ENCODE results near the gene ABCA2.

DNA sequence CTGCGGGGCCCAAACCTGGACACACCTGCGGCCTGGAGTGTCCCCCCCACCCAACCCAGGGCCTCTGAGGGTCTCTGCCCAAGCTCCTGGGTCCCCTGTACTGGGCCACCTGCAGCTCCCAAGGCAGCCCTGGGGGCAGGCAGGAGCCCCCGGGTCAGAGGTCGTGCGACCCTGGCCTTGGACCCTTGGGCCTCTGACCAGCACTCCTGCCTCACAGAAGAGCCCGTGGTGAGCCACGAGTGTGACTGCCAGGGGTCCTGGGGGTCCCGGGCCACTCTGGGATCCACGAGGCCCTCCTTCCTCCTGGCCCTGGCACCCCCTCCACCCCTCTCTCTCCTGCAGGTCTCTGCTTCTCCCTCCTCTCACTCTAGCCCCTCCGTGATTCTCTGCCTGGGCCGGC lies 55.7 kb downstream of the ABCA2 start:
- TF ChIP-seq, protein P1, sequence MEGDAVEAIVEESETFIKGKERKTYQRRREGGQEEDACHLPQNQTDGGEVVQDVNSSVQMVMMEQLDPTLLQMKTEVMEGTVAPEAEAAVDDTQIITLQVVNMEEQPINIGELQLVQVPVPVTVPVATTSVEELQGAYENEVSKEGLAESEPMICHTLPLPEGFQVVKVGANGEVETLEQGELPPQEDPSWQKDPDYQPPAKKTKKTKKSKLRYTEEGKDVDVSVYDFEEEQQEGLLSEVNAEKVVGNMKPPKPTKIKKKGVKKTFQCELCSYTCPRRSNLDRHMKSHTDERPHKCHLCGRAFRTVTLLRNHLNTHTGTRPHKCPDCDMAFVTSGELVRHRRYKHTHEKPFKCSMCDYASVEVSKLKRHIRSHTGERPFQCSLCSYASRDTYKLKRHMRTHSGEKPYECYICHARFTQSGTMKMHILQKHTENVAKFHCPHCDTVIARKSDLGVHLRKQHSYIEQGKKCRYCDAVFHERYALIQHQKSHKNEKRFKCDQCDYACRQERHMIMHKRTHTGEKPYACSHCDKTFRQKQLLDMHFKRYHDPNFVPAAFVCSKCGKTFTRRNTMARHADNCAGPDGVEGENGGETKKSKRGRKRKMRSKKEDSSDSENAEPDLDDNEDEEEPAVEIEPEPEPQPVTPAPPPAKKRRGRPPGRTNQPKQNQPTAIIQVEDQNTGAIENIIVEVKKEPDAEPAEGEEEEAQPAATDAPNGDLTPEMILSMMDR (conservative IDR thresholded peaks at IDR 0.05; ENCODE audit: low read length): no peak
- TF ChIP-seq EZH2phosphoT487 (IDR thresholded peaks at IDR 0.05; ENCODE audit: borderline replicate concordance): no peak
